Effector memory CD8-positive, alpha-beta T cell (primary cell): ENCODE measurements around the gene PPP4R2.
A peak's percentile ranks its signal among the peaks of the same experiment; 100 is the strongest.

Experiments
- ATAC-seq: fragments of 150-1000 bp; cut with Tn5 transposase; replicated peaks from 2 replicates; pipeline ENCODE4 v1.10.0; 2021; ENCODE audit warnings: mild to moderate bottlenecking, moderate library complexity
- DNase-seq, 3 experiments: peaks; one replicate each; pipeline ENCODE4 v3.0.0; 2021
- H3K27ac Mint-ChIP-seq, 2 donors: one replicate each; pipeline ENCODE4 v1.8.0; 2022; ENCODE audit warnings: mild to moderate bottlenecking in 2 of 2, mixed read lengths in 2 of 2, moderate library complexity in 2 of 2
- H3K27me3 Mint-ChIP-seq, 2 donors: one replicate each; pipeline ENCODE4 v1.8.0; 2022; ENCODE audit warnings: mixed read lengths in 2 of 2
- H3K36me3 Mint-ChIP-seq: one replicate; pipeline ENCODE4 v1.8.0; 2022; ENCODE audit warnings: mild to moderate bottlenecking, moderate library complexity, mixed read lengths; ENCODE audit not compliant: insufficient read depth
- H3K4me1 Mint-ChIP-seq, 2 donors: one replicate each; pipeline ENCODE4 v1.8.0; 2022; ENCODE audit warnings: low read depth in 2 of 2, mixed read lengths in 2 of 2
- H3K4me3 Mint-ChIP-seq, 2 donors: one replicate each; pipeline ENCODE4 v1.8.0; 2022; ENCODE audit warnings: mild to moderate bottlenecking in 2 of 2, mixed read lengths in 2 of 2, moderate library complexity in 2 of 2
- H3K9me3 Mint-ChIP-seq, 2 donors: one replicate each; pipeline ENCODE4 v1.8.0; 2022; ENCODE audit warnings: mixed read lengths in 2 of 2

PPP4R2 gene

GRCh38 chr3:73070675-73071575 is 74.3 kb downstream of the PPP4R2 start:
- Mint-ChIP-seq H3K4me1 (peaks cover 10 to 12% of the 10 kb centered on the region in 2 donors), H3K36me3 (peaks cover 5% of the 10 kb centered on the region), H3K27ac (no peak overlapping the region), H3K9me3 (no peaks in the 10 kb centered on the region), H3K4me3 (no peak overlapping the region), H3K27me3 (no peaks in the 10 kb centered on the region)
- no peak for ATAC-seq
- DNase-seq, result no peak

- Mint-ChIP-seq H3K27me3 (no peaks in the 10 kb centered on the region), H3K4me1 (peaks cover 10 to 12% of the 10 kb centered on the region in 2 donors), H3K9me3 (no peaks in the 10 kb centered on the region), H3K4me3 (no peak overlapping the region), H3K27ac (peak overlapping the region in 1 of 2 donors; percentile 26), H3K36me3 (peaks cover 4% of the 10 kb centered on the region)
- ATAC-seq, result no peak
- no peak for DNase-seq
Measured at GRCh38 chr3:73071952-73072351, 75.3 kb downstream of the PPP4R2 start.

GRCh38 chr3:73072634-73073033 is 76.0 kb downstream of the PPP4R2 start:
- no peak for DNase-seq
- Mint-ChIP-seq H3K27me3 (no peaks in the 10 kb centered on the region), H3K9me3 (no peaks in the 10 kb centered on the region), H3K36me3 (no peaks in the 10 kb centered on the region), H3K4me3 (no peak overlapping the region), H3K4me1 (peaks cover 10 to 12% of the 10 kb centered on the region in 2 donors), H3K27ac (no peak overlapping the region)
- no peak for ATAC-seq

GRCh38 chr3:73073091-73073707 is 76.6 kb downstream of the PPP4R2 start:
- Mint-ChIP-seq H3K27ac (no peak overlapping the region), H3K36me3 (no peaks in the 10 kb centered on the region)

GRCh38 chr3:73074781-73075180 is 78.2 kb downstream of the PPP4R2 start:
- peaks cover 10 to 12% of the 10 kb centered on the region in 2 donors for H3K4me1 Mint-ChIP-seq

More at GRCh38 chr3:73073091-73073707, 76.6 kb downstream of the PPP4R2 start:
- Mint-ChIP-seq H3K4me1 (peaks cover 10 to 12% of the 10 kb centered on the region in 2 donors), H3K9me3 (no peaks in the 10 kb centered on the region), H3K4me3 (no peak overlapping the region), H3K27me3 (no peaks in the 10 kb centered on the region)
- ATAC-seq (no peak), DNase-seq (no peak)

GRCh38 chr3:73080216-73080966 is 83.8 kb downstream of the PPP4R2 start:
- ATAC-seq, result no peak
- Mint-ChIP-seq H3K27ac (no peak overlapping the region), H3K9me3 (no peaks in the 10 kb centered on the region), H3K36me3 (no peaks in the 10 kb centered on the region), H3K4me3 (no peak overlapping the region), H3K4me1 (no peaks in the 10 kb centered on the region), H3K27me3 (no peaks in the 10 kb centered on the region)
- no peak for DNase-seq

More at GRCh38 chr3:73074781-73075180, 78.2 kb downstream of the PPP4R2 start:
- no peak for DNase-seq
- no peaks in the 10 kb centered on the region for H3K27me3 Mint-ChIP-seq
- ATAC-seq, result no peak
- no peaks in the 10 kb centered on the region for H3K9me3 Mint-ChIP-seq
- H3K36me3 Mint-ChIP-seq, result no peaks in the 10 kb centered on the region
- H3K27ac Mint-ChIP-seq, result no peak overlapping the region
- H3K4me3 Mint-ChIP-seq, result no peak overlapping the region

- no peaks in the 10 kb centered on the region for H3K9me3 Mint-ChIP-seq
- H3K27me3 Mint-ChIP-seq, result no peaks in the 10 kb centered on the region
- H3K27ac Mint-ChIP-seq, result no peak overlapping the region
- DNase-seq (no peak), ATAC-seq (no peak)
- no peaks in the 10 kb centered on the region for H3K36me3 Mint-ChIP-seq
- H3K4me3 Mint-ChIP-seq, result no peak overlapping the region
- H3K4me1 Mint-ChIP-seq, result peaks cover 2 to 3% of the 10 kb centered on the region in 2 donors
Measured at GRCh38 chr3:73081140-73081539, 84.5 kb downstream of the PPP4R2 start.

GRCh38 chr3:73084170-73084569 is 87.6 kb downstream of the PPP4R2 start:
- H3K9me3 Mint-ChIP-seq, result no peaks in the 10 kb centered on the region
- DNase-seq, result no peak
- no peak for ATAC-seq
- no peaks in the 10 kb centered on the region for H3K36me3 Mint-ChIP-seq
- no peak overlapping the region for H3K4me3 Mint-ChIP-seq
- H3K27ac Mint-ChIP-seq, result no peak overlapping the region
- H3K4me1 Mint-ChIP-seq, result peaks cover 7 to 8% of the 10 kb centered on the region in 2 donors
- H3K27me3 Mint-ChIP-seq, result no peaks in the 10 kb centered on the region

GRCh38 chr3:73086071-73086494 is 89.5 kb downstream of the PPP4R2 start:
- Mint-ChIP-seq H3K36me3 (no peaks in the 10 kb centered on the region), H3K4me1 (peaks cover 7 to 8% of the 10 kb centered on the region in 2 donors), H3K4me3 (peak overlapping the region in 1 of 2 donors; percentile 10), H3K27ac (no peak overlapping the region), H3K27me3 (no peaks in the 10 kb centered on the region), H3K9me3 (no peaks in the 10 kb centered on the region)
- ATAC-seq (peak; percentile 68), DNase-seq (peak; percentile 29 to 39 (median 33))

GRCh38 chr3:73094129-73094528 is 97.5 kb downstream of the PPP4R2 start:
- Mint-ChIP-seq H3K36me3 (no peaks in the 10 kb centered on the region), H3K4me3 (no peak overlapping the region), H3K27ac (no peak overlapping the region), H3K4me1 (no peaks in the 10 kb centered on the region), H3K9me3 (no peaks in the 10 kb centered on the region), H3K27me3 (peaks cover 12 to 24% of the 10 kb centered on the region in 2 donors)
- no peak for DNase-seq
- ATAC-seq, result no peak

GRCh38 chr3:73094951-73095350 is 98.3 kb downstream of the PPP4R2 start:
- no peaks in the 10 kb centered on the region for H3K36me3 Mint-ChIP-seq
- no peaks in the 10 kb centered on the region for H3K4me1 Mint-ChIP-seq
- peaks cover 12 to 24% of the 10 kb centered on the region in 2 donors for H3K27me3 Mint-ChIP-seq
- H3K9me3 Mint-ChIP-seq, result no peaks in the 10 kb centered on the region
- H3K27ac Mint-ChIP-seq, result no peak overlapping the region
- ATAC-seq (no peak), DNase-seq (no peak)
- H3K4me3 Mint-ChIP-seq, result no peak overlapping the region

GRCh38 chr3:73096169-73096568 is 99.6 kb downstream of the PPP4R2 start:
- Mint-ChIP-seq H3K36me3 (no peaks in the 10 kb centered on the region), H3K4me1 (no peaks in the 10 kb centered on the region), H3K27me3 (peaks cover 12 to 24% of the 10 kb centered on the region in 2 donors), H3K27ac (no peak overlapping the region), H3K9me3 (no peaks in the 10 kb centered on the region), H3K4me3 (no peak overlapping the region)
- DNase-seq, result no peak
- no peak for ATAC-seq

GRCh38 chr3:73098026-73098425 is 101.4 kb downstream of the PPP4R2 start:
- Mint-ChIP-seq H3K9me3 (no peaks in the 10 kb centered on the region), H3K36me3 (no peaks in the 10 kb centered on the region), H3K4me1 (no peaks in the 10 kb centered on the region), H3K27ac (no peak overlapping the region), H3K27me3 (peaks cover 17 to 32% of the 10 kb centered on the region in 2 donors), H3K4me3 (no peak overlapping the region)
- DNase-seq, result no peak
- ATAC-seq, result no peak
